H1 (cell line): ENCODE measurements around the gene C16orf89. TPM values are rescaled to one million over a fixed set of nuclear protein-coding genes. Genes with fewer than 3 reads are reported as not detected.

Experiments used
- SIRT6 ChIP-seq: IDR thresholded peaks from one replicate; pipeline ENCODE4 v1.7.1; 2012; ENCODE audit warnings: low read length, inconsistent platforms
- polyA plus RNA-seq, 7 experiments: library from polyadenylated mRNA; depleted of rRNA in 3 of 7; stranded (reverse) in 5 of 7; unstranded in 2 of 7; fragments of >200 nt in 5 of 7; fragments of 200-250 nt in 2 of 7; gene quantifications; 1 replicate in 5 of 7; 2 replicates in 1 of 7; 4 replicates in 1 of 7; pipeline versions ENCODE4 v1.2.1 to v1.2.3, GENCODE V29; 2011 to 2013; ENCODE audit warnings: missing spikeins in 2 of 7, mixed read lengths in 2 of 7
- total RNA-seq: library from RNA; stranded (reverse); fragmentation: NEBNext Ultra II Directional; extraction: Animal tissue kit (Norgen Biotek cat#: 25700); gene quantifications from 2 replicates; pipeline ENCODE4 v1.2.1, GENCODE V29; 2021
- TF ChIP-seq, protein P1 (sequence below): IDR thresholded peaks from 2 replicates; pipeline ENCODE4 v1.6.1; 2011; ENCODE audit warnings: low read depth, mild to moderate bottlenecking, low read length; ENCODE audit not compliant: insufficient read depth
- TF ChIP-seq, protein P2 (sequence below): fragments of 300-600 bp; sonication (generic); IDR thresholded peaks from 2 replicates; pipeline ENCODE4 v1.7.1; 2012; ENCODE audit warnings: low read length, moderate library complexity, mild to moderate bottlenecking, inconsistent platforms; ENCODE audit not compliant: insufficient replicate concordance

Gene C16orf89
- total and polyA plus RNA-seq, 2 of the 8 experiments (the other 6 are each of a cell fraction or from before 2014, with no cell fraction given) = 6.7 to 9.9 TPM

DNA sequence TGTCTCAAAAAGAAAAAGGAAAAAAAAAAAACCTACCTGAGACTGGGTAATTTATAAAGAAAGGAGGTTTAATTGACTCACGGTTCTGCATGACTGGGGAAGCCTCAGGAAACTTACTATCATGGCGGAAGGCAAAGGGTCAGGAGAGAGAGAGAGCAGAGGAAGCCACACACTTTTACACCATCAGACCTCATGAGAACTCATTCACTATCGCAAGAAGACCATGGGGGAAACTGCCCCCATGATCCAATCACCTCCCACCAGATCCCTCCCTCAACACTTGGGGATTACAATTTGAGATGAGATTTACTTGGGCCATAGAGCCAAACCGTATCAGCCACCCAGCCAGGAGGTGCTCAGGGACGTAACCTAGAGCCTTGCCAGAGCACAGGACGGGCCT is 52.9 kb downstream of the C16orf89 start (continued):
- TF ChIP-seq, protein P1, sequence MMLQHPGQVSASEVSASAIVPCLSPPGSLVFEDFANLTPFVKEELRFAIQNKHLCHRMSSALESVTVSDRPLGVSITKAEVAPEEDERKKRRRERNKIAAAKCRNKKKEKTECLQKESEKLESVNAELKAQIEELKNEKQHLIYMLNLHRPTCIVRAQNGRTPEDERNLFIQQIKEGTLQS = no peak
- TF ChIP-seq, protein P2, sequence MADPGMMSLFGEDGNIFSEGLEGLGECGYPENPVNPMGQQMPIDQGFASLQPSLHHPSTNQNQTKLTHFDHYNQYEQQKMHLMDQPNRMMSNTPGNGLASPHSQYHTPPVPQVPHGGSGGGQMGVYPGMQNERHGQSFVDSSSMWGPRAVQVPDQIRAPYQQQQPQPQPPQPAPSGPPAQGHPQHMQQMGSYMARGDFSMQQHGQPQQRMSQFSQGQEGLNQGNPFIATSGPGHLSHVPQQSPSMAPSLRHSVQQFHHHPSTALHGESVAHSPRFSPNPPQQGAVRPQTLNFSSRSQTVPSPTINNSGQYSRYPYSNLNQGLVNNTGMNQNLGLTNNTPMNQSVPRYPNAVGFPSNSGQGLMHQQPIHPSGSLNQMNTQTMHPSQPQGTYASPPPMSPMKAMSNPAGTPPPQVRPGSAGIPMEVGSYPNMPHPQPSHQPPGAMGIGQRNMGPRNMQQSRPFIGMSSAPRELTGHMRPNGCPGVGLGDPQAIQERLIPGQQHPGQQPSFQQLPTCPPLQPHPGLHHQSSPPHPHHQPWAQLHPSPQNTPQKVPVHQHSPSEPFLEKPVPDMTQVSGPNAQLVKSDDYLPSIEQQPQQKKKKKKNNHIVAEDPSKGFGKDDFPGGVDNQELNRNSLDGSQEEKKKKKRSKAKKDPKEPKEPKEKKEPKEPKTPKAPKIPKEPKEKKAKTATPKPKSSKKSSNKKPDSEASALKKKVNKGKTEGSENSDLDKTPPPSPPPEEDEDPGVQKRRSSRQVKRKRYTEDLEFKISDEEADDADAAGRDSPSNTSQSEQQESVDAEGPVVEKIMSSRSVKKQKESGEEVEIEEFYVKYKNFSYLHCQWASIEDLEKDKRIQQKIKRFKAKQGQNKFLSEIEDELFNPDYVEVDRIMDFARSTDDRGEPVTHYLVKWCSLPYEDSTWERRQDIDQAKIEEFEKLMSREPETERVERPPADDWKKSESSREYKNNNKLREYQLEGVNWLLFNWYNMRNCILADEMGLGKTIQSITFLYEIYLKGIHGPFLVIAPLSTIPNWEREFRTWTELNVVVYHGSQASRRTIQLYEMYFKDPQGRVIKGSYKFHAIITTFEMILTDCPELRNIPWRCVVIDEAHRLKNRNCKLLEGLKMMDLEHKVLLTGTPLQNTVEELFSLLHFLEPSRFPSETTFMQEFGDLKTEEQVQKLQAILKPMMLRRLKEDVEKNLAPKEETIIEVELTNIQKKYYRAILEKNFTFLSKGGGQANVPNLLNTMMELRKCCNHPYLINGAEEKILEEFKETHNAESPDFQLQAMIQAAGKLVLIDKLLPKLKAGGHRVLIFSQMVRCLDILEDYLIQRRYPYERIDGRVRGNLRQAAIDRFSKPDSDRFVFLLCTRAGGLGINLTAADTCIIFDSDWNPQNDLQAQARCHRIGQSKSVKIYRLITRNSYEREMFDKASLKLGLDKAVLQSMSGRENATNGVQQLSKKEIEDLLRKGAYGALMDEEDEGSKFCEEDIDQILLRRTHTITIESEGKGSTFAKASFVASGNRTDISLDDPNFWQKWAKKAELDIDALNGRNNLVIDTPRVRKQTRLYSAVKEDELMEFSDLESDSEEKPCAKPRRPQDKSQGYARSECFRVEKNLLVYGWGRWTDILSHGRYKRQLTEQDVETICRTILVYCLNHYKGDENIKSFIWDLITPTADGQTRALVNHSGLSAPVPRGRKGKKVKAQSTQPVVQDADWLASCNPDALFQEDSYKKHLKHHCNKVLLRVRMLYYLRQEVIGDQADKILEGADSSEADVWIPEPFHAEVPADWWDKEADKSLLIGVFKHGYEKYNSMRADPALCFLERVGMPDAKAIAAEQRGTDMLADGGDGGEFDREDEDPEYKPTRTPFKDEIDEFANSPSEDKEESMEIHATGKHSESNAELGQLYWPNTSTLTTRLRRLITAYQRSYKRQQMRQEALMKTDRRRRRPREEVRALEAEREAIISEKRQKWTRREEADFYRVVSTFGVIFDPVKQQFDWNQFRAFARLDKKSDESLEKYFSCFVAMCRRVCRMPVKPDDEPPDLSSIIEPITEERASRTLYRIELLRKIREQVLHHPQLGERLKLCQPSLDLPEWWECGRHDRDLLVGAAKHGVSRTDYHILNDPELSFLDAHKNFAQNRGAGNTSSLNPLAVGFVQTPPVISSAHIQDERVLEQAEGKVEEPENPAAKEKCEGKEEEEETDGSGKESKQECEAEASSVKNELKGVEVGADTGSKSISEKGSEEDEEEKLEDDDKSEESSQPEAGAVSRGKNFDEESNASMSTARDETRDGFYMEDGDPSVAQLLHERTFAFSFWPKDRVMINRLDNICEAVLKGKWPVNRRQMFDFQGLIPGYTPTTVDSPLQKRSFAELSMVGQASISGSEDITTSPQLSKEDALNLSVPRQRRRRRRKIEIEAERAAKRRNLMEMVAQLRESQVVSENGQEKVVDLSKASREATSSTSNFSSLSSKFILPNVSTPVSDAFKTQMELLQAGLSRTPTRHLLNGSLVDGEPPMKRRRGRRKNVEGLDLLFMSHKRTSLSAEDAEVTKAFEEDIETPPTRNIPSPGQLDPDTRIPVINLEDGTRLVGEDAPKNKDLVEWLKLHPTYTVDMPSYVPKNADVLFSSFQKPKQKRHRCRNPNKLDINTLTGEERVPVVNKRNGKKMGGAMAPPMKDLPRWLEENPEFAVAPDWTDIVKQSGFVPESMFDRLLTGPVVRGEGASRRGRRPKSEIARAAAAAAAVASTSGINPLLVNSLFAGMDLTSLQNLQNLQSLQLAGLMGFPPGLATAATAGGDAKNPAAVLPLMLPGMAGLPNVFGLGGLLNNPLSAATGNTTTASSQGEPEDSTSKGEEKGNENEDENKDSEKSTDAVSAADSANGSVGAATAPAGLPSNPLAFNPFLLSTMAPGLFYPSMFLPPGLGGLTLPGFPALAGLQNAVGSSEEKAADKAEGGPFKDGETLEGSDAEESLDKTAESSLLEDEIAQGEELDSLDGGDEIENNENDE = no peak
- no peak for TF ChIP-seq SIRT6
- TF ChIP-seq, all 59 proteins: peak for 0
